Measurements from ENCODE around the gene UQCRHL. TPM values are rescaled to one million over a fixed set of nuclear protein-coding genes. Genes with fewer than 3 reads are reported as not detected.
A peak's percentile ranks its signal among the peaks of the same experiment; 100 is the strongest.

UQCRHL gene
- total and polyA plus RNA-seq, 2 experiments from 2014 or later: 2.5 to 3.9 TPM

DNA sequence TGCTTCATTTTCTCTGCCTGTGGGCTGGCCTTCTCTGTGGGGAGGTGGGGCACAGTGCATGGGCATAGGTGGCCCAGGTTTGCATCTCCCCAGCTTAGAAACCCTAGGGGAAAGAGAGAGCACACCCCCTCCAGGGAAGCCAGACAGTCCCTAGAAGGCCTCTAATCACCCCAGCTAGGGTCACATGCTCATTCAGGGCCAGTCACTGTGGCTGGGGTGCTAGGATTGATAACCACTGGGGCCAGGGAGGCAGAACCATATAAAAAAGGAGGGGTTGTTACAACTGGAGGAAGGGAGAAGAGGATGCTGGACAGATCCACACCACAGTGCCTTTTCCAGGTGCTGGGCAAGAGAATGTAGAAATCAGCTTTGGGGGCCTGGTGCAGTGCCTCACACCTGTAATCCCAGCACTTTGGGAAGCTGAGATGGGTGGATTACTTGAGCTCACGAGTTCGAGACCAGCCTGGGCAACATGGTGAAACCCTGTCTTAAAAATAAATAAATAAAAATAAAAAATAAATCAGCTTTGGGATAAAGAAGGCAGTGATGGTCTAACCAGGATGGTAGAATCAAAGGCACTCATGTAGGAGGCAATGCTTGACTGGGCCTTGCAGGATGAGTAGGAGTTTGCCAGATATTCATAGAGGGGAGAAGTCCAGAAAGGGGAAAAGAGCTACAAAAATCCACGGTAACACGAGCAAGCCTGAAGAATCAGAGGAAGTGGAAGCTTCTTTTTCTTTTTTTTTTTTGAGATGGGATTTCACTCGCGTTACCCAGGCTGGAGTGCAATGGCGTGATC, 29.3 kb downstream of the UQCRHL start:
- peaks cover 36% of the 10 kb centered on the region for H3K36me3 ChIP-seq
- TF ChIP-seq, protein P1, sequence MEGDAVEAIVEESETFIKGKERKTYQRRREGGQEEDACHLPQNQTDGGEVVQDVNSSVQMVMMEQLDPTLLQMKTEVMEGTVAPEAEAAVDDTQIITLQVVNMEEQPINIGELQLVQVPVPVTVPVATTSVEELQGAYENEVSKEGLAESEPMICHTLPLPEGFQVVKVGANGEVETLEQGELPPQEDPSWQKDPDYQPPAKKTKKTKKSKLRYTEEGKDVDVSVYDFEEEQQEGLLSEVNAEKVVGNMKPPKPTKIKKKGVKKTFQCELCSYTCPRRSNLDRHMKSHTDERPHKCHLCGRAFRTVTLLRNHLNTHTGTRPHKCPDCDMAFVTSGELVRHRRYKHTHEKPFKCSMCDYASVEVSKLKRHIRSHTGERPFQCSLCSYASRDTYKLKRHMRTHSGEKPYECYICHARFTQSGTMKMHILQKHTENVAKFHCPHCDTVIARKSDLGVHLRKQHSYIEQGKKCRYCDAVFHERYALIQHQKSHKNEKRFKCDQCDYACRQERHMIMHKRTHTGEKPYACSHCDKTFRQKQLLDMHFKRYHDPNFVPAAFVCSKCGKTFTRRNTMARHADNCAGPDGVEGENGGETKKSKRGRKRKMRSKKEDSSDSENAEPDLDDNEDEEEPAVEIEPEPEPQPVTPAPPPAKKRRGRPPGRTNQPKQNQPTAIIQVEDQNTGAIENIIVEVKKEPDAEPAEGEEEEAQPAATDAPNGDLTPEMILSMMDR (IDR thresholded peaks at IDR 0.05; ENCODE audit: low read depth, low read length): no peak

DNA sequence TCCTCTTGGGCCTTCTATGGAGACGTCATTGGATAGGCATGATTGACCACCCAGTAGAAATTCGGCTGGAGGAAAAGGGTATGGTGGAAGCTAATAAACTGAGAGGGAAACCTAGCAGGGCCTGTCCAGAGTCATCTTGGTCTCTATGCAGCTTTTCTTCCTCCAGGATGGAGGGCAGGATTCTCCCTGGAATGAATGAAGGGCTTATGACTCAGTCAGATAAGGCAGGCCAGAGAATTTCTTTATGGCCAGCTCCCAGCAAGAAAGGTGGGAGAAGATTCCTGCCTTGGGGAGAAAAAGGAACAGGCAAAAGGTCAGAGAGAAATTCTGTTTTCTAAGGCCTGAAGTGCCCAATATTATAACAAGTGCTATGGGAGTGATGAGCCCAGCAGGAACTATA, 31.7 kb downstream of the UQCRHL start:
- peak in 1 of 2 donors; percentile 51 for DNase-seq (ENCODE audit: low read depth in 1 of 2, low spot score in 1 of 2)
- H3K36me3 ChIP-seq: peaks cover 54% of the 10 kb centered on the region
- no peaks in the 10 kb centered on the region for H3K9me3 ChIP-seq (ENCODE audit: low read depth)
- H3K27ac ChIP-seq: no peak overlapping the region
- H3K27me3 ChIP-seq: no peaks in the 10 kb centered on the region
- TF ChIP-seq, protein P1 (IDR thresholded peaks at IDR 0.05; ENCODE audit: low read depth, low read length): no peak
- no peak overlapping the region for H3K4me3 ChIP-seq
- no peaks in the 10 kb centered on the region for H3K4me1 ChIP-seq (ENCODE audit: low read depth)

More for the DNA sequence above, 29.3 kb downstream of the UQCRHL start:
- Histone ChIP-seq H3K27me3 (no peaks in the 10 kb centered on the region), H3K9me3 (ENCODE audit: low read depth) (no peaks in the 10 kb centered on the region), H3K4me1 (ENCODE audit: low read depth) (no peaks in the 10 kb centered on the region), H3K27ac (no peak overlapping the region), H3K4me3 (no peak overlapping the region)
- no peak for DNase-seq (ENCODE audit: low read depth in 1 of 2, low spot score in 1 of 2)

DNA sequence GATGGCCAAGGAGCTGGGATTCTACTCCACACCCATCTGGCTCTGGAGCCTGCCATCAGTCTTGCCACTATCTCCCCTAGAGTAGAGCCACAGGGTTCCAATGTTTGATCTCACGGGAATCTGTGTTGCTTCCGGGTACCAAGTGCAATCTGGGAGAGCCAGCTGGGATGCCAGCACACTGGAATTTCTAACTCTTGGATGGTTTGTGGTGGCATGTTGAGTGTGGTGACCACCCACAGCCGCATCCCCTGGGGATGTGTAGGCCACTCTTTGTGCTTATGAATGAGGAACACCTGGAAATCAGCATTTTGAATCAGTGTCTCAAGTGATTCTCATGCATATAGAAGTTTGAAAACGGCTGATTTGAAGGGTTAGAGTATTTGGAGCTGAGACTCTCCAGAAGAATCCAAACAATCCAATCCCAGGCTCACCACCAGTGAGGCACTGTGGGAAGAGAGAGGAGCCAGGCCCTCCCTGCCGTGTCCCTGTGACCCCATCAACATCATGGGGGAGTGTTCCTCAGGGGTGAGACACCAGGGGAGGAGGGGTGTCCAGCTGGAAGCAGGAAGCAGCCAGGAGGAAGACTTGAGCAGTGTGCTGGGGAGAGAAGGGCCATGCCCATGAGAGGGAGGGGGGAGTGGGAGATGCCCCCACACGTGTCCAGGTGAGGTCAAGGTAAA, 35.5 kb downstream of the UQCRHL start:
- Histone ChIP-seq H3K4me1 (ENCODE audit: low read depth) (no peaks in the 10 kb centered on the region), H3K4me3 (no peak overlapping the region), H3K9me3 (ENCODE audit: low read depth) (no peaks in the 10 kb centered on the region), H3K36me3 (peaks cover 55% of the 10 kb centered on the region), H3K27ac (peak overlapping the region; percentile 6), H3K27me3 (no peaks in the 10 kb centered on the region)
- DNase-seq (ENCODE audit: low read depth in 1 of 2, low spot score in 1 of 2): no peak
- TF ChIP-seq, protein P1 (IDR thresholded peaks at IDR 0.05; ENCODE audit: low read depth, low read length): no peak

DNA sequence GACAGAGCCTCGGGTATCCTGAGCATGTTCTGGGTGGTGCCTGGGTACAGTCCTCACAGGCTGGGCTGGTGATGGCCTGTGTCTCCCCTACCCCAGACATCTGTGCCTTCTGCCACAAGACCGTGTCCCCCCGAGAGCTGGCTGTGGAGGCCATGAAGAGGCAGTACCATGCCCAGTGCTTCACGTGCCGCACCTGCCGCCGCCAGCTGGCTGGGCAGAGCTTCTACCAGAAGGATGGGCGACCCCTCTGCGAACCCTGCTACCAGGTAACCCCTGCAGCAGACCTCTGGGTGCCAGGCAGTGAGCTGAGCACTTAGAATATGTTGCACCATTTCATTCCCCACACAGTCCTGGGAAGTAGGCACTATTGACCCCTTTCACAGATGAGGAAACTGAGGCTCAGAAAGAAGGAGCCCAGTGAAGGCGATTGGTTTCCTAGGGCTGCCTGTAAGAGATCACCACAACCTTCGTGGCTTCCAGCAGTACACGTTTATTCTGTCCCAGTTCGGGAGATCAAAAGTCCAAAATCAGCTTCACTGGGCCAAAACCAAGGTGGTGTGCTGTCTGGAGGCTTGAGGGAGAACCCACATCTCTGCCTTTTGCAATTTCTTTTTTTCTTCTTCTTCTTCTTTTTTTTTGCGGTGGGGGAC, 37.0 kb downstream of the UQCRHL start:
- no peak for DNase-seq (ENCODE audit: low read depth in 1 of 2, low spot score in 1 of 2)
- no peaks in the 10 kb centered on the region for H3K4me1 ChIP-seq (ENCODE audit: low read depth)
- peaks cover 54% of the 10 kb centered on the region for H3K36me3 ChIP-seq
- H3K9me3 ChIP-seq (ENCODE audit: low read depth): no peaks in the 10 kb centered on the region
- no peak overlapping the region for H3K27ac ChIP-seq
- TF ChIP-seq, protein P1 (IDR thresholded peaks at IDR 0.05; ENCODE audit: low read depth, low read length): no peak
- H3K4me3 ChIP-seq: no peak overlapping the region
- no peaks in the 10 kb centered on the region for H3K27me3 ChIP-seq

DNA sequence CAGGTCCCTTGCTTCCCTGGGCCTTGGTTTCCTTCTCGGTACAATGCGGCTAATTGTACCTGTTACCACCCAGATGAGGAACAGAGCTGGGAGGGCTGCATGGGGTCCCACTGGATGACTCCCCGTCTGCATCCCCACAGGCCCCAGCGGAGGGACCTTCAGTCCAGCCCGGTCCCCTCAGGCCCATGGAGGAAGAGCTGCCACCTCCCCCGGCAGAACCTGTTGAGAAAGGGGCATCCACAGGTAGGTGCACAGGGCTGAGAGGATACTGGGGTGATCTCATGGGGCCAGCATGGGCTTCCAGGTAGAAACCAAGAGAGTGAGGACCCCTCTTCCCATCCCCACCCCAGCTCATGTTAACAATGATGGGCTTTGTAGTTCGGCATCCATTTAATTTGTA, 39.1 kb downstream of the UQCRHL start:
- Histone ChIP-seq H3K9me3 (ENCODE audit: low read depth) (no peaks in the 10 kb centered on the region), H3K27ac (no peak overlapping the region), H3K4me1 (ENCODE audit: low read depth) (no peaks in the 10 kb centered on the region), H3K36me3 (peaks cover 57% of the 10 kb centered on the region), H3K27me3 (no peaks in the 10 kb centered on the region), H3K4me3 (no peak overlapping the region)
- DNase-seq (ENCODE audit: low read depth in 1 of 2, low spot score in 1 of 2): no peak
- TF ChIP-seq, protein P1 (IDR thresholded peaks at IDR 0.05; ENCODE audit: low read depth, low read length): no peak

All from cardiac muscle cell (in vitro differentiated cells and primary cell).